Neural progenitor cell (in vitro differentiated cells): ENCODE measurements around the gene TEDC1. TPM values are rescaled to one million over a fixed set of nuclear protein-coding genes. Genes with fewer than 3 reads are reported as not detected.

ENCODE experiments used
- DNase-seq: peaks from one replicate; pipeline ENCODE4 v3.0.0-alpha.2; 2016; ENCODE audit warnings: low spot score
- H2AFZ ChIP-seq: fragments of 200-600 bp; sonication (generic); replicated peaks from 2 replicates; pipeline ENCODE4 v1.6.1; 2016; ENCODE audit warnings: antibody characterized with exemption
- H3F3A ChIP-seq: fragments of 200-600 bp; sonication (generic); 2 replicates; pipeline ENCODE4 v1.6.1; 2016; ENCODE audit warnings: antibody characterized with exemption, low read depth
- H3K27ac ChIP-seq: fragments of 200-600 bp; sonication (generic); 2 replicates; pipeline ENCODE4 v1.5.1; 2016; ENCODE audit warnings: mild to moderate bottlenecking
- H3K27me3 ChIP-seq: fragments of 200-600 bp; sonication (generic); 2 replicates; pipeline ENCODE4 v1.6.1; 2016; ENCODE audit warnings: mild to moderate bottlenecking, moderate library complexity
- H3K36me3 ChIP-seq: fragments of 200-600 bp; sonication (generic); 2 replicates; pipeline ENCODE4 v1.5.1; 2016
- H3K4me1 ChIP-seq: fragments of 200-600 bp; sonication (generic); 2 replicates; pipeline ENCODE4 v1.6.1; 2016; ENCODE audit warnings: mixed run types
- H3K4me2 ChIP-seq: fragments of 200-600 bp; sonication (generic); 2 replicates; pipeline ENCODE4 v1.6.1; 2016
- H3K4me3 ChIP-seq: fragments of 200-600 bp; sonication (generic); 2 replicates; pipeline ENCODE4 v1.5.1; 2016
- H3K79me2 ChIP-seq: fragments of 200-600 bp; sonication (generic); 2 replicates; pipeline ENCODE4 v1.6.1; 2016; ENCODE audit warnings: low read depth
- H3K9ac ChIP-seq: fragments of 200-600 bp; sonication (generic); 2 replicates; pipeline ENCODE4 v1.6.1; 2016
- H3K9me3 ChIP-seq: fragments of 200-600 bp; sonication (generic); 2 replicates; pipeline ENCODE4 v1.5.1; 2016; ENCODE audit warnings: low read depth
- H4K20me1 ChIP-seq: fragments of 200-600 bp; sonication (generic); 2 replicates; pipeline ENCODE4 v1.6.1; 2016; ENCODE audit warnings: low read depth
- H3K27ac Mint-ChIP-seq: 3 replicates; pipeline ENCODE4 v1.8.0; 2021; ENCODE audit warnings: mixed read lengths
- H3K27me3 Mint-ChIP-seq: 2 replicates; pipeline ENCODE4 v1.8.0; 2022; ENCODE audit warnings: low read depth, mild to moderate bottlenecking, inconsistent platforms, moderate library complexity, mixed read lengths; ENCODE audit not compliant: insufficient read depth
- H3K36me3 Mint-ChIP-seq: 3 replicates; pipeline ENCODE4 v1.8.0; 2021; ENCODE audit warnings: mixed read lengths
- H3K4me1 Mint-ChIP-seq: 3 replicates; pipeline ENCODE4 v1.8.0; 2021; ENCODE audit warnings: mixed read lengths
- H3K4me3 Mint-ChIP-seq: 3 replicates; pipeline ENCODE4 v1.8.0; 2021; ENCODE audit warnings: mild to moderate bottlenecking, moderate library complexity, mixed read lengths
- H3K9me3 Mint-ChIP-seq: 3 replicates; pipeline ENCODE4 v1.8.0; 2020; ENCODE audit warnings: mixed read lengths
- CTCF ChIP-seq: fragments of 200-600 bp; sonication (generic); IDR thresholded peaks from 2 replicates; pipeline ENCODE4 v1.5.1; 2017; ENCODE audit warnings: antibody characterized with exemption, mild to moderate bottlenecking
- EZH2 ChIP-seq: fragments of 200-600 bp; sonication (generic); IDR thresholded peaks from 2 replicates; pipeline ENCODE4 v1.6.1; 2017; ENCODE audit warnings: antibody characterized with exemption, mild to moderate bottlenecking, moderate library complexity
- EZH2phosphoT487 ChIP-seq: fragments of 200-600 bp; sonication (generic); IDR thresholded peaks from 2 replicates; pipeline ENCODE4 v1.6.1; 2017; ENCODE audit warnings: antibody characterized with exemption
- total RNA-seq: library from RNA; depleted of rRNA; stranded (reverse); fragments of >200 nt; gene quantifications from 2 replicates; pipeline ENCODE4 v1.2.3, GENCODE V29; 2015; ENCODE audit warnings: low replicate concordance

Gene TEDC1
- total RNA-seq, 1 donor from 2014 or later: 3.6 TPM

- H3K79me2 ChIP-seq: no peaks in the 10 kb centered on the region
- H3K27me3 ChIP-seq: no peaks in the 10 kb centered on the region
- H2AFZ ChIP-seq: no peak overlapping the region
- no peak overlapping the region for H3K4me3 Mint-ChIP-seq
- no peak overlapping the region for H3K4me3 ChIP-seq
- no peak for DNase-seq
- no peaks in the 10 kb centered on the region for H3K4me1 ChIP-seq
- no peaks in the 10 kb centered on the region for H3K9me3 ChIP-seq
- H3F3A ChIP-seq: no peaks in the 10 kb centered on the region
- peaks cover 10% of the 10 kb centered on the region for H4K20me1 ChIP-seq
- no peak overlapping the region for H3K27ac Mint-ChIP-seq
- H3K27ac ChIP-seq: no peak overlapping the region
- H3K27me3 Mint-ChIP-seq: peaks cover 8% of the 10 kb centered on the region
- no peaks in the 10 kb centered on the region for H3K9me3 Mint-ChIP-seq
- no peak overlapping the region for H3K9ac ChIP-seq
- H3K4me2 ChIP-seq: no peak overlapping the region
- TF ChIP-seq CTCF (no peak), EZH2 (no peak), EZH2phosphoT487 (no peak)
- H3K36me3 ChIP-seq: no peaks in the 10 kb centered on the region
- peaks cover 12% of the 10 kb centered on the region for H3K36me3 Mint-ChIP-seq
- H3K4me1 Mint-ChIP-seq: no peaks in the 10 kb centered on the region
Measured at GRCh38 chr14:105458571-105458970, 32.5 kb upstream of the TEDC1 start.

- H4K20me1 ChIP-seq: peaks cover 13% of the 10 kb centered on the region
- H3K4me3 ChIP-seq: no peak overlapping the region
- H3K9me3 ChIP-seq: no peaks in the 10 kb centered on the region
- H3F3A ChIP-seq: no peaks in the 10 kb centered on the region
- no peak overlapping the region for H3K27ac ChIP-seq
- H3K9ac ChIP-seq: no peak overlapping the region
- DNase-seq: no peak
- H3K36me3 ChIP-seq: no peaks in the 10 kb centered on the region
- Mint-ChIP-seq H3K36me3 (peaks cover 12% of the 10 kb centered on the region), H3K9me3 (no peaks in the 10 kb centered on the region), H3K4me1 (no peaks in the 10 kb centered on the region), H3K27ac (no peak overlapping the region), H3K27me3 (peaks cover 8% of the 10 kb centered on the region), H3K4me3 (no peak overlapping the region)
- H3K79me2 ChIP-seq: no peaks in the 10 kb centered on the region
- H3K4me2 ChIP-seq: no peak overlapping the region
- H3K27me3 ChIP-seq: no peaks in the 10 kb centered on the region
- no peak overlapping the region for H2AFZ ChIP-seq
- TF ChIP-seq EZH2phosphoT487 (no peak), EZH2 (no peak)
- H3K4me1 ChIP-seq: no peaks in the 10 kb centered on the region
Measured at GRCh38 chr14:105460116-105460515, 30.9 kb upstream of the TEDC1 start.

- peaks cover 10% of the 10 kb centered on the region for H4K20me1 ChIP-seq
- Mint-ChIP-seq H3K4me3 (no peak overlapping the region), H3K9me3 (no peaks in the 10 kb centered on the region), H3K36me3 (peaks cover 8% of the 10 kb centered on the region), H3K27ac (no peak overlapping the region), H3K4me1 (no peaks in the 10 kb centered on the region), H3K27me3 (peaks cover 8% of the 10 kb centered on the region)
- H3K4me1 ChIP-seq: no peaks in the 10 kb centered on the region
- TF ChIP-seq EZH2 (no peak), CTCF (no peak), EZH2phosphoT487 (no peak)
- no peak overlapping the region for H3K27ac ChIP-seq
- no peaks in the 10 kb centered on the region for H3K36me3 ChIP-seq
- no peak for DNase-seq
- H3K4me2 ChIP-seq: no peak overlapping the region
- H2AFZ ChIP-seq: no peak overlapping the region
- no peaks in the 10 kb centered on the region for H3K79me2 ChIP-seq
- no peak overlapping the region for H3K9ac ChIP-seq
- no peaks in the 10 kb centered on the region for H3K9me3 ChIP-seq
- no peak overlapping the region for H3K4me3 ChIP-seq
- H3K27me3 ChIP-seq: no peaks in the 10 kb centered on the region
- no peaks in the 10 kb centered on the region for H3F3A ChIP-seq
Measured at GRCh38 chr14:105460616-105461015, 30.4 kb upstream of the TEDC1 start.

GRCh38 chr14:105461903-105462302 is 29.1 kb upstream of the TEDC1 start:
- Histone ChIP-seq H3K4me2 (no peak overlapping the region), H3K27ac (no peak overlapping the region), H2AFZ (no peak overlapping the region), H3F3A (no peaks in the 10 kb centered on the region), H3K9me3 (no peaks in the 10 kb centered on the region), H3K27me3 (no peaks in the 10 kb centered on the region), H3K36me3 (no peaks in the 10 kb centered on the region), H3K9ac (no peak overlapping the region), H3K4me1 (no peaks in the 10 kb centered on the region), H3K79me2 (no peaks in the 10 kb centered on the region), H3K4me3 (no peak overlapping the region), H4K20me1 (peaks cover 8% of the 10 kb centered on the region)
- Mint-ChIP-seq H3K9me3 (no peaks in the 10 kb centered on the region), H3K36me3 (peaks cover 8% of the 10 kb centered on the region), H3K4me3 (no peak overlapping the region), H3K27ac (no peak overlapping the region), H3K27me3 (peaks cover 8% of the 10 kb centered on the region), H3K4me1 (no peaks in the 10 kb centered on the region)
- TF ChIP-seq CTCF: no peak
- TF ChIP-seq EZH2: no peak
- TF ChIP-seq EZH2phosphoT487: no peak
- DNase-seq: no peak
